Karpas-422 (cell line): ENCODE measurements around the gene SHISAL1. TPM values are rescaled to one million over a fixed set of nuclear protein-coding genes. Genes with fewer than 3 reads are reported as not detected.

Source experiments
- DNase-seq: peaks from one replicate; pipeline ENCODE4 v3.0.0-alpha.2; 2015
- H2AFZ ChIP-seq: fragments of 200-600 bp; sonication (generic); 2 replicates; pipeline ENCODE4 v1.6.1; 2014; ENCODE audit warnings: antibody characterized with exemption, low read length, mixed read lengths
- H3K27ac ChIP-seq: fragments of 200-600 bp; sonication (generic); 2 replicates; pipeline ENCODE4 v1.5.1; 2014; ENCODE audit warnings: mild to moderate bottlenecking, low read length, moderate library complexity
- H3K27me3 ChIP-seq: fragments of 200-600 bp; sonication (generic); 2 replicates; pipeline ENCODE4 v1.6.1; 2014; ENCODE audit warnings: low read length, mixed read lengths
- H3K36me3 ChIP-seq: fragments of 200-600 bp; sonication (generic); 2 replicates; pipeline ENCODE4 v1.6.1; 2014; ENCODE audit warnings: low read length, mixed read lengths; ENCODE audit not compliant: insufficient read depth
- H3K4me1 ChIP-seq: fragments of 200-600 bp; sonication (generic); 2 replicates; pipeline ENCODE4 v1.6.1; 2014; ENCODE audit warnings: mild to moderate bottlenecking, low read length, mixed read lengths
- H3K4me2 ChIP-seq: fragments of 200-600 bp; sonication (generic); 2 replicates; pipeline ENCODE4 v1.6.1; 2014; ENCODE audit warnings: low read length, low read depth, mild to moderate bottlenecking; ENCODE audit not compliant: poor library complexity, severe bottlenecking
- H3K4me3 ChIP-seq: fragments of 200-600 bp; sonication (generic); 2 replicates; pipeline ENCODE4 v1.5.1; 2014; ENCODE audit warnings: mild to moderate bottlenecking, antibody characterized with exemption, low read length, mixed read lengths
- H3K79me2 ChIP-seq: fragments of 200-600 bp; sonication (generic); 2 replicates; pipeline ENCODE4 v1.6.1; 2014; ENCODE audit warnings: mild to moderate bottlenecking, low read length, mixed read lengths
- H3K9ac ChIP-seq: fragments of 200-600 bp; sonication (generic); 2 replicates; pipeline ENCODE4 v1.6.0; 2014; ENCODE audit warnings: low read length
- H3K9me2 ChIP-seq: fragments of 200-600 bp; sonication (generic), shearing (Covaris generic); replicated peaks from 2 replicates; pipeline ENCODE4 v1.6.0; 2014; ENCODE audit warnings: mild to moderate bottlenecking, low read length, moderate library complexity; ENCODE audit not compliant: insufficient read depth
- H3K9me3 ChIP-seq: fragments of 300-700, 200-600 bp; sonication (generic); 2 replicates; pipeline ENCODE4 v1.6.1; 2014; ENCODE audit warnings: low read length, mixed read lengths
- H4K20me1 ChIP-seq: fragments of 200-600 bp; sonication (generic); 2 replicates; pipeline ENCODE4 v1.6.1; 2014; ENCODE audit warnings: mild to moderate bottlenecking, antibody characterized with exemption, low read length, low read depth; ENCODE audit not compliant: insufficient read depth
- total RNA-seq: library from RNA; depleted of rRNA; stranded (reverse); fragments of >200 nt; shearing (Covaris generic); gene quantifications from 2 replicates; pipeline ENCODE4 v1.2.3, GENCODE V29; 2014; ENCODE audit warnings: low replicate concordance

Gene SHISAL1
- total RNA-seq, 1 experiment from 2014 or later: not detected

- Histone ChIP-seq H3K79me2 (no peaks in the 10 kb centered on the region), H4K20me1 (no peaks in the 10 kb centered on the region), H3K4me2 (no peak overlapping the region), H3K9ac (no peak overlapping the region), H3K27me3 (no peaks in the 10 kb centered on the region), H3K4me1 (no peaks in the 10 kb centered on the region), H3K27ac (no peak overlapping the region), H3K36me3 (no peaks in the 10 kb centered on the region), H3K9me2 (no peaks in the 10 kb centered on the region), H3K9me3 (no peaks in the 10 kb centered on the region), H2AFZ (no peak overlapping the region), H3K4me3 (no peak overlapping the region)
- DNase-seq: no peak
Observed at GRCh38 chr22:44340271-44341239, 27.8 kb upstream of the SHISAL1 start.

- Histone ChIP-seq H3K9ac (no peak overlapping the region), H3K9me3 (0 out of 2 replicates have a peak, but pooled peaks cover 3% of the 10 kb centered on the region), H3K4me2 (no peak overlapping the region), H3K79me2 (no peaks in the 10 kb centered on the region), H4K20me1 (no peaks in the 10 kb centered on the region), H3K27ac (no peak overlapping the region), H3K9me2 (no peaks in the 10 kb centered on the region), H3K4me3 (no peak overlapping the region), H2AFZ (no peak overlapping the region), H3K4me1 (no peaks in the 10 kb centered on the region), H3K36me3 (no peaks in the 10 kb centered on the region), H3K27me3 (no peaks in the 10 kb centered on the region)
- DNase-seq: no peak
Observed at GRCh38 chr22:44338906-44339305, 26.2 kb upstream of the SHISAL1 start.

GRCh38 chr22:44338177-44338810, 25.5 kb upstream of the SHISAL1 start:
- H3K27me3 ChIP-seq: no peaks in the 10 kb centered on the region
- no peak overlapping the region for H3K9ac ChIP-seq
- no peak overlapping the region for H3K4me3 ChIP-seq
- no peaks in the 10 kb centered on the region for H3K4me1 ChIP-seq
- no peaks in the 10 kb centered on the region for H3K9me2 ChIP-seq
- H3K36me3 ChIP-seq: no peaks in the 10 kb centered on the region
- H2AFZ ChIP-seq: no peak overlapping the region
- H3K27ac ChIP-seq: no peak overlapping the region
- no peaks in the 10 kb centered on the region for H4K20me1 ChIP-seq
- H3K4me2 ChIP-seq: no peak overlapping the region
- H3K79me2 ChIP-seq: no peaks in the 10 kb centered on the region
- DNase-seq: no peak
- H3K9me3 ChIP-seq: 0 out of 2 replicates have a peak, but pooled peaks cover 3% of the 10 kb centered on the region

DNA sequence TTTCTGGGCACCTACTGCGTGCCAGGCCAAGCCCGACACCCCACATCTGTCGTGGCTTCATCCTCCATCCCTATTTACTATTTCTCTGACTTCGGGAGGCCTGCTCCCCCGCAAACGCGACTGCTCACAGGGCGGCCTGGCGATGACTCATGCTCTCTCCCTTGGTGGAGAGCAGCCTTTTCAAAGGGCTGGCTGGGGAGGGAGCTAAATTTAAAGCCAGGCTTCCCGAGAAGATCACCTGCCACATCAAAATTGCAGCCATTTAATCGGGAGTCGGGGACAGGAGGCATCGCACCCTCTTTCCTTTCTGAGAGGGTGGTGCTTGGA, 24.9 kb upstream of the SHISAL1 start:
- Histone ChIP-seq H3K9me3 (0 out of 2 replicates have a peak, but pooled peaks cover 3% of the 10 kb centered on the region), H3K9ac (no peak overlapping the region), H3K4me2 (no peak overlapping the region)

DNA sequence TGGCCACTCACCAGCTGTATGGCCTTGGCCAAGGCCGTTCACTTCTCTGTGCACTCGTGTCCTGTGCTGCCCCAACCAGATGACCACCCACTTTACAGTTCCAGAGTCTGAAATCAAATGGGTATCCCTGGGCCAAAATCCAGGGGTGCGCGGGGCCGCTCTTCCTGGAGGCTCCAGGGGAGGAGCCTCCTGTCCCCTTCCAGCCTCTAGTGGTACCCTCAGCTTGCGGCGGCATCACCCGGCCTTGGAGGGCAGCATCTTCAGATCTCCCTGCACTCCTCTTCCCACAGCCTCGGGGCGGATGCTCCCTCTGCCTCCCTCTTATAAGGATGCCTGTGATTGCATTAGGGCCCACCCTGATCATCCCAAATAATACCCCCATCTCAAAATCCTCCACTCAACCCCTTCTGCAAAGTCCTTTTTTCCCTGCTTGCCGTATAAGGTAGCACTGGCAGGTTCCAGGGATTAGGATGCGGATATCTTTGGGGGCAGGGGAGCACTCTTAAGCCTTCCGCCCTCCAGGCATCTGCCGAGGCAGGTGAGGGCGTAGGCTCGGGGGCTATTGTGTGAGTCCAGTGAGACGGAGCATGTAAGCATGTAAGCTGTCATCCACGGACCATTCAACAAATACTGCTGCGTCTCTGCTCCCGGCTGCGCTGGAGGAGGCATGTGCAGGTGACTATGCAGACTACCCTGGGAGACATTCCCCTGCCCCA, 24.4 kb upstream of the SHISAL1 start:
- Histone ChIP-seq H3K9ac (no peak overlapping the region), H3K27me3 (no peaks in the 10 kb centered on the region), H3K4me3 (no peak overlapping the region), H3K79me2 (no peaks in the 10 kb centered on the region), H2AFZ (no peak overlapping the region), H3K9me2 (no peaks in the 10 kb centered on the region), H3K9me3 (0 out of 2 replicates have a peak, but pooled peaks cover 3% of the 10 kb centered on the region), H3K4me1 (no peaks in the 10 kb centered on the region), H3K36me3 (no peaks in the 10 kb centered on the region), H4K20me1 (no peaks in the 10 kb centered on the region), H3K27ac (no peak overlapping the region), H3K4me2 (no peak overlapping the region)
- DNase-seq: no peak

More for the DNA sequence above, 24.9 kb upstream of the SHISAL1 start:
- no peak overlapping the region for H3K27ac ChIP-seq
- no peak overlapping the region for H2AFZ ChIP-seq
- no peaks in the 10 kb centered on the region for H3K9me2 ChIP-seq
- no peaks in the 10 kb centered on the region for H3K79me2 ChIP-seq
- H3K36me3 ChIP-seq: no peaks in the 10 kb centered on the region
- no peak overlapping the region for H3K4me3 ChIP-seq
- H3K4me1 ChIP-seq: no peaks in the 10 kb centered on the region
- no peaks in the 10 kb centered on the region for H4K20me1 ChIP-seq
- DNase-seq: no peak
- no peaks in the 10 kb centered on the region for H3K27me3 ChIP-seq

GRCh38 chr22:44335903-44336803, 23.4 kb upstream of the SHISAL1 start:
- Histone ChIP-seq H3K4me2 (no peak overlapping the region), H3K27me3 (no peaks in the 10 kb centered on the region), H3K36me3 (no peaks in the 10 kb centered on the region), H3K4me3 (no peak overlapping the region), H3K9me2 (no peaks in the 10 kb centered on the region), H3K27ac (no peak overlapping the region), H3K9ac (no peak overlapping the region), H4K20me1 (no peaks in the 10 kb centered on the region), H2AFZ (no peak overlapping the region), H3K4me1 (no peaks in the 10 kb centered on the region), H3K79me2 (no peaks in the 10 kb centered on the region), H3K9me3 (0 out of 2 replicates have a peak, but pooled peaks cover 3% of the 10 kb centered on the region)
- DNase-seq: no peak

DNA sequence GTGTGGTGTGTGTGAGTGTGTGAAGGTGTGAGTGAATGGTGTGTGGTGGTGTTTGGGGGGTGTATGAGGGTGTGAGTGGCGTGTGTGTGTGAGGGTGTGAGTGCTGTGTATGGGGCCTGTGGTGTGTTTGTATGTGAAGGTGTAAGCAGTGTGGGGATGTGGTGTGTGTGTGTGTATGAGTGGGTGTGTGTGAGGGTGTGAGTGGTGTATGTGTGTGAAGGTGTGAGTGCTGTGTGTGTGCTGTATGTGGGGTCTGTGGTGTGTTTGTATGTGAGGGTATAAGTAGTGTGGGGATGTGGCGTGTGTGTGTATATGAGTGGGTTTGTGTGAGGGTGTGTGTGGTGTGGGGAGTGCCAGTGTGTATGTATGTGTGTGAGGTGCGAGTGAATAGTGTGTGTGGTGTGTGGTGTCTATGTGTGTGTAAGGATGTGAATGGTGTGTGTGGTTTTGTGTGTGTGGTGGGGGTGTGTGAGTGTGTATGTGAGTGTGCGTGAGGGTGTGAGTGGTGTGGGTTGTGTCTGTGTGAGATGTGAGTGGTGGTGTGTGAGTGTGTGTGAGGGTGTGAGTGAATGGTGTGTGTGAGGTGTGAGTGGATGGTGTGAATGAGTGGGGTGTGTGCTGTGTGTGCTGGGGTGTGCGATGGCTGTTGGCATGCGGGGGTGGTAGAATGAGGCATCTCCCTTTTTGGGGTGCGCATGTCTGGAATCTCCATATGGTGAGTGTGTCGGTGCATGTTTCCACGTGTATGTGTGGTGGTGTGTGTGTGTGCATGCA, 22.5 kb upstream of the SHISAL1 start:
- Histone ChIP-seq H3K4me3 (no peak overlapping the region), H3K9me3 (0 out of 2 replicates have a peak, but pooled peaks cover 3% of the 10 kb centered on the region)

More for the DNA sequence above, 22.5 kb upstream of the SHISAL1 start:
- no peak overlapping the region for H3K27ac ChIP-seq
- H3K27me3 ChIP-seq: no peaks in the 10 kb centered on the region
- H4K20me1 ChIP-seq: no peaks in the 10 kb centered on the region
- H3K36me3 ChIP-seq: no peaks in the 10 kb centered on the region
- no peaks in the 10 kb centered on the region for H3K4me1 ChIP-seq
- no peak overlapping the region for H2AFZ ChIP-seq
- no peak for DNase-seq
- H3K4me2 ChIP-seq: no peak overlapping the region
- no peaks in the 10 kb centered on the region for H3K79me2 ChIP-seq
- H3K9me2 ChIP-seq: no peaks in the 10 kb centered on the region
- H3K9ac ChIP-seq: no peak overlapping the region
